Ascending aorta (tissue), 2 donors: ENCODE data around the gene STK17A. TPM values are rescaled to one million over a fixed set of nuclear protein-coding genes. Genes with fewer than 3 reads are reported as not detected.
"Not testable (repeated sequence)": the region's sequence is repeated elsewhere in the genome, so short reads cannot be mapped to it uniquely, and the experiment has no call there.

Experiments
- DNase-seq, 2 donors: peaks; one replicate each; pipeline ENCODE4 v3.0.0-alpha.2; 2019; ENCODE audit warnings: low spot score in 2 of 2
- H3K27ac ChIP-seq, 2 donors: fragments of 200-600 bp; sonication (generic); one replicate each; pipeline ENCODE4 v1.5.1; 2016 to 2017; ENCODE audit warnings: mild to moderate bottlenecking in 1 of 2
- H3K27me3 ChIP-seq: fragments of 200-600 bp; sonication (generic); one replicate; pipeline ENCODE4 v1.5.1; 2017
- H3K36me3 ChIP-seq, 2 donors: fragments of 200-600 bp; sonication (generic); one replicate each; pipeline ENCODE4 v1.5.1; 2016
- H3K4me1 ChIP-seq, 2 donors: fragments of 200-600 bp; sonication (generic); one replicate each; pipeline ENCODE4 v1.5.1; 2016 to 2017; ENCODE audit warnings: mild to moderate bottlenecking in 1 of 2
- H3K4me3 ChIP-seq, 2 donors: fragments of 200-600 bp; sonication (generic); one replicate each; pipeline ENCODE4 v1.5.1; 2016 to 2017; ENCODE audit warnings: mild to moderate bottlenecking in 1 of 2
- H3K9me3 ChIP-seq, 2 donors: fragments of 200-600 bp; sonication (generic); one replicate each; pipeline ENCODE4 v1.5.1; 2016
- intact Hi-C: fragments of 100-400 bp; cut with DNase I; formaldehyde crosslinking; loops from one replicate; pipeline ENCODE4 v1.15.1; 2023
- total RNA-seq: library from RNA; depleted of rRNA; stranded (reverse); fragments of >200 nt; gene quantifications from one replicate; pipeline ENCODE4 v1.1.0, GENCODE V29; 2016
- TF ChIP-seq, protein P1 (sequence below), 3 experiments: fragments of 200-600 bp in 2 of 3; fragments of 450-650 bp in 1 of 3; sonication (generic) in 2 of 3; IDR thresholded peaks; one replicate each; pipeline ENCODE4 v1.5.1; 2016 to 2019; ENCODE audit warnings: antibody characterized with exemption in 3 of 3, mild to moderate bottlenecking in 1 of 3, moderate library complexity in 1 of 3

Gene STK17A
- total RNA-seq, 1 donor from 2014 or later: 9.6 TPM

GRCh38 chr7:43592326-43592725, 9.4 kb downstream of the STK17A start:
- H3K27ac ChIP-seq: peak overlapping the region; percentile 56 to 60
- DNase-seq: no peak
- H3K36me3 ChIP-seq: peaks cover under 1 to 8% of the 10 kb centered on the region in 2 donors
- no peak overlapping the region for H3K4me3 ChIP-seq
- H3K4me1 ChIP-seq: peaks cover 0 to 46% of the 10 kb centered on the region in 2 donors
- H3K9me3 ChIP-seq: no peaks in the 10 kb centered on the region
- TF ChIP-seq, protein P1, sequence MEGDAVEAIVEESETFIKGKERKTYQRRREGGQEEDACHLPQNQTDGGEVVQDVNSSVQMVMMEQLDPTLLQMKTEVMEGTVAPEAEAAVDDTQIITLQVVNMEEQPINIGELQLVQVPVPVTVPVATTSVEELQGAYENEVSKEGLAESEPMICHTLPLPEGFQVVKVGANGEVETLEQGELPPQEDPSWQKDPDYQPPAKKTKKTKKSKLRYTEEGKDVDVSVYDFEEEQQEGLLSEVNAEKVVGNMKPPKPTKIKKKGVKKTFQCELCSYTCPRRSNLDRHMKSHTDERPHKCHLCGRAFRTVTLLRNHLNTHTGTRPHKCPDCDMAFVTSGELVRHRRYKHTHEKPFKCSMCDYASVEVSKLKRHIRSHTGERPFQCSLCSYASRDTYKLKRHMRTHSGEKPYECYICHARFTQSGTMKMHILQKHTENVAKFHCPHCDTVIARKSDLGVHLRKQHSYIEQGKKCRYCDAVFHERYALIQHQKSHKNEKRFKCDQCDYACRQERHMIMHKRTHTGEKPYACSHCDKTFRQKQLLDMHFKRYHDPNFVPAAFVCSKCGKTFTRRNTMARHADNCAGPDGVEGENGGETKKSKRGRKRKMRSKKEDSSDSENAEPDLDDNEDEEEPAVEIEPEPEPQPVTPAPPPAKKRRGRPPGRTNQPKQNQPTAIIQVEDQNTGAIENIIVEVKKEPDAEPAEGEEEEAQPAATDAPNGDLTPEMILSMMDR (IDR thresholded peaks at IDR 0.05): no peak
- H3K27me3 ChIP-seq: no peaks in the 10 kb centered on the region
- intact Hi-C loops: no loop called here

DNA sequence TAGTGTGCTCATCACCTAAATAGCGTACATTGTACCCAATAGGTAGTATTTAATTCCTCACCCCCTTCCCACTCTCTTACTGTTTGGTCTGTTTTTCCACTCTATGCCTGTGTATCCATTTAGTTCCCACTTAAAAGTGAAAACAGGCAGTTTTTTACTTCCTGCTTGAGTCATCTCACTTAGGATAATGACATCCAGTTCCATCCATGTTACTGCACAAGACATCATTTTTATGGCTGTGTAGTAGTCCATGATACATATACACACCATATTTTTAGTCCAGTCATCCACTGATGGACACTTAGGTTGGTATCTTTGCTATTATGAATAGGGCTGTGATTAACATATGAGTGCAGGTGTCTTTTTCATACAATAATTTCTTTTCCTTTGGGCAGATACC, 10.1 kb downstream of the STK17A start:
- no peak for DNase-seq
- Histone ChIP-seq H3K27me3 (no peaks in the 10 kb centered on the region), H3K4me1 (peaks cover 0 to 46% of the 10 kb centered on the region in 2 donors), H3K9me3 (no peaks in the 10 kb centered on the region), H3K27ac (peak overlapping the region; percentile 56 to 60), H3K36me3 (peaks cover 7 to 15% of the 10 kb centered on the region in 2 donors), H3K4me3 (no peak overlapping the region)
- TF ChIP-seq, protein P1 (IDR thresholded peaks at IDR 0.05): no peak
- intact Hi-C loops: no loop called here

- H3K4me3 ChIP-seq: no peak overlapping the region
- intact Hi-C loops: no loop called here
- peak overlapping the region in 1 of 2 donors; percentile 60 for H3K27ac ChIP-seq
- no peaks in the 10 kb centered on the region for H3K27me3 ChIP-seq
- DNase-seq: no peak
- H3K4me1 ChIP-seq: peaks cover 0 to 43% of the 10 kb centered on the region in 2 donors
- TF ChIP-seq, protein P1 (IDR thresholded peaks at IDR 0.05): no peak
- H3K36me3 ChIP-seq: peaks cover 14 to 21% of the 10 kb centered on the region in 2 donors
- no peaks in the 10 kb centered on the region for H3K9me3 ChIP-seq
These were observed 11.1 kb downstream of the STK17A start for GRCh38 chr7:43594020-43594419.

GRCh38 chr7:43596426-43596825, 13.5 kb downstream of the STK17A start:
- DNase-seq, H3K4me3 ChIP-seq, intact Hi-C loops, H3K27me3 ChIP-seq, H3K9me3 ChIP-seq: not testable (repeated sequence)
- H3K4me1 ChIP-seq: peaks cover 0 to 24% of the 10 kb centered on the region in 2 donors
- peak overlapping the region in 1 of 2 donors; percentile 22 for H3K27ac ChIP-seq
- peaks cover 24 to 30% of the 10 kb centered on the region in 2 donors for H3K36me3 ChIP-seq

DNA sequence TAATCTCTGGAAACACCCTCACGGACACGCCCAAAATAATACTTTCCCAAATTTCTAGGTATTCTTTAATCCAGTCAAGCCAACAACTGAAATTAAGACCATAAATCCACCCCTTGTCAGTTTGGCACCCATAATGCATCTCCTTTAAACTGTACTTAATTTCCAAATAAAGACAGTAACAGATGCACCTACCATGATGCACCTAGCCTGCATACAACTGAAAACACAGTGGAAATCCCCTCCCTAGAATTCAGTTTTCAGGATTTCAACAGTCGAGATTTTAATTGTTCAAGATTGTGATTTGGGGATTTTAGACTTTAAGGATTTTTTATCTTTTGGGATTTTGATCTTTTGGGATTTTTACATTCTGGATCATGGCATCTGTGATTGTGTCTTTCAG, 17.1 kb downstream of the STK17A start:
- DNase-seq: no peak
- TF ChIP-seq, protein P1 (IDR thresholded peaks at IDR 0.05): no peak
- H3K27ac ChIP-seq: no peak overlapping the region
- peaks cover 24 to 30% of the 10 kb centered on the region in 2 donors for H3K36me3 ChIP-seq
- H3K9me3 ChIP-seq: no peaks in the 10 kb centered on the region
- peaks cover 0 to 12% of the 10 kb centered on the region in 2 donors for H3K4me1 ChIP-seq
- no peaks in the 10 kb centered on the region for H3K27me3 ChIP-seq
- no peak overlapping the region for H3K4me3 ChIP-seq
- intact Hi-C loops: no loop called here

GRCh38 chr7:43602256-43602655, 19.3 kb downstream of the STK17A start:
- peaks cover 0 to 7% of the 10 kb centered on the region in 2 donors for H3K4me1 ChIP-seq
- H3K36me3 ChIP-seq: peaks cover 23 to 24% of the 10 kb centered on the region in 2 donors
- intact Hi-C loops: no loop called here
- DNase-seq: no peak
- TF ChIP-seq, protein P1 (IDR thresholded peaks at IDR 0.05): no peak
- no peak overlapping the region for H3K4me3 ChIP-seq
- H3K9me3 ChIP-seq: no peaks in the 10 kb centered on the region
- no peaks in the 10 kb centered on the region for H3K27me3 ChIP-seq
- H3K27ac ChIP-seq: no peak overlapping the region
